A375 (cell line): ENCODE measurements around the gene NOXO1. TPM values are rescaled to one million over a fixed set of nuclear protein-coding genes. Genes with fewer than 3 reads are reported as not detected.

Experiments used
- small RNA-seq: library from RNA; depleted of rRNA; stranded (forward); fragments of <200 nt; gene quantifications from one replicate; pipeline ENCODE3, GENCODE V24; 2014
- total RNA-seq: library from RNA; depleted of rRNA; stranded (reverse); fragments of >200 nt; shearing (Covaris generic); gene quantifications from 2 replicates; pipeline ENCODE4 v1.2.3, GENCODE V29; 2014; rRNA removed

The NOXO1 gene
- total RNA-seq, result 0.23 TPM in 1 of 2 replicates, not detected in the other

GRCh38 chr16:1981398-1981836 is at the start of gene NOXO1:
Gene NOXO1 (minus strand): TSS chr16:1981469. CDS start chr16:1981179, 290 bp downstream.

DNA sequence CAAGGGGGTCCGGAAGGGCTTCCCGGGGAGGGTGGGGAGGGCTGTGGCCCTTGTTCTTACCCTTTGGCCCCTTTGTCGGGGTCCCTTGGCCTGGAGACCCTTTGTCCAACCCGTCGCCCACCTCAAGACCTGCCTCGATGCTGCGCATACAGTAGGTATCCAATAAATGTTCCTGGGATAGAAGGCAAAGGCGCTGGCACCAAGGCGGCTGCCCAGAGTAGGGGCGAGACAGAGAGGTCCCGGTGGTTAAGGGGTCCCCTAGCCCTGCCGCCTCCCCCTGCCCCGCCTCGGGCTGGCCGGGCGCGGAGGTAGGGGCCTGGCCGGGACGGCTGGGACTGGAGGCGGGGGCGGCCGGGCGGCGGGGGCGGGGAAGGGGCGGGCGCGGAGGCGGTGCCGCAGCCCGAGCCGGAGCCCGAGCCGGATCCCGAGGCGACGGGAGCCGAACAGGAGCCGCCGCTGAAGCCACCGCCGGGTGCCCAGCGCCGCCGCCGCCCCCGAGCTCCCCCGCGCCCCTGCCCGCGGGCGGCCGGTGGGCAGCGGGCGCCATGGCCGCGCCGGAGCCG is 45.3 kb upstream of the NOXO1 start, which contains the start of gene NHERF2:
NHERF2 (plus strand) TSS at position 442 of the 563 bp plus-strand sequence; CDS start at position 546, 104 bp downstream.

DNA sequence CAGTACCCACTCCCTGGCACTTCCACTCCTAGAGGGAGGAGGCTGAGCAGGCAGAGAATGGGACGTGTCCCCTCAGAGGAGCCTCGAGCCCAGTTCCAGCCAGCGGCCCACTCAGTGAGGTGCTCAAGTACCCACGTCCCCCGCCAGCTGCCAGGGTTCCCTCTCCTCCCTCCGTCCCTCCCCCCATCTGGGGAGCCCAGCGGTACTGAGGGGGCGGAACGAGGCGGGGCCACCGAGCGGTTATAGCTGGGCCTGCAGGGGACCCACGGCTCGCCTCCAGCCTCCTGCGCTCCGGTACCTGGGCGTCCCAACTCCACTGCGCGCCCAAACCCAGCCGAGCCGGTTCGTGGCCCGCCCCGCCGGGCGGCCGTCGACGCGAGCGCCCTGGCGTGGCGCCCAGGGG is 38.2 kb upstream of the NOXO1 start, which contains the start of gene NPW:
NPW (plus strand) TSS at position 268 of the 403 bp plus-strand sequence.

DNA sequence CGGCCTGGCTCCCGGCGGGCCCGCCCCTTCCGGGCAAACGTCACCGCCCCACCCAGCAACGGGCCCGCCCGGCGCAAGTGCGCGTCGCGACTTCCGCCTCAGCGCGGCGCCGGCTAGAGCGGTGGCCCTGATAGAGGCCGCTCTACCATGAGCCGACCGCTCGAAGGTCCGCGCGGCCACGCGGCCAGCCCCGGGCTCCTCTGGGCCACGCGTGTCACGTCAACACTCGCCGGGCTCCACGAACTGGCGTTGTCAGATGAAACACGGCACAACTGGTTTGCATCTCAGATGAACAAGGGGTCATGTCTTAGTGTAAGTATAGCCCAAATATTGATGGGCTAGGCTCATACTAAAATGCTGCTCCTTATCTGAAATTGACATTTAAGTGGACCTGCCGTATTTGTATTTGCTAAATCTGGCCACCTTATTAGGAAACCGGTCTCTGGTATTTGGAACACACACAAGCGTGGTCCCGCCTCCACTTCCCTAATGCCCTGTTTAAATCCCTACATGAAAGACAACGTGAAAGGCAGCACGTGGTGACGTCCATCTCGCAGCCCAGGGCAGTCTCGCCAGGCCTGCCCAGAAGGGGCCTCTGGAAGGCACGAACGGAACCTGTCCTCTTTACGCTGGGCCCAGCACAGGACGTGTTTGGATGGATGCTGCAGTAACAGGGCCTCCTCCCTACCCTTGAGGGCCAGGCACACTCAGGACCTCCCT is 28.7 kb upstream of the NOXO1 start, which contains the start of gene ZNF598:
ZNF598 (minus strand) TSS at position 31 of the 720 bp plus-strand sequence.

DNA sequence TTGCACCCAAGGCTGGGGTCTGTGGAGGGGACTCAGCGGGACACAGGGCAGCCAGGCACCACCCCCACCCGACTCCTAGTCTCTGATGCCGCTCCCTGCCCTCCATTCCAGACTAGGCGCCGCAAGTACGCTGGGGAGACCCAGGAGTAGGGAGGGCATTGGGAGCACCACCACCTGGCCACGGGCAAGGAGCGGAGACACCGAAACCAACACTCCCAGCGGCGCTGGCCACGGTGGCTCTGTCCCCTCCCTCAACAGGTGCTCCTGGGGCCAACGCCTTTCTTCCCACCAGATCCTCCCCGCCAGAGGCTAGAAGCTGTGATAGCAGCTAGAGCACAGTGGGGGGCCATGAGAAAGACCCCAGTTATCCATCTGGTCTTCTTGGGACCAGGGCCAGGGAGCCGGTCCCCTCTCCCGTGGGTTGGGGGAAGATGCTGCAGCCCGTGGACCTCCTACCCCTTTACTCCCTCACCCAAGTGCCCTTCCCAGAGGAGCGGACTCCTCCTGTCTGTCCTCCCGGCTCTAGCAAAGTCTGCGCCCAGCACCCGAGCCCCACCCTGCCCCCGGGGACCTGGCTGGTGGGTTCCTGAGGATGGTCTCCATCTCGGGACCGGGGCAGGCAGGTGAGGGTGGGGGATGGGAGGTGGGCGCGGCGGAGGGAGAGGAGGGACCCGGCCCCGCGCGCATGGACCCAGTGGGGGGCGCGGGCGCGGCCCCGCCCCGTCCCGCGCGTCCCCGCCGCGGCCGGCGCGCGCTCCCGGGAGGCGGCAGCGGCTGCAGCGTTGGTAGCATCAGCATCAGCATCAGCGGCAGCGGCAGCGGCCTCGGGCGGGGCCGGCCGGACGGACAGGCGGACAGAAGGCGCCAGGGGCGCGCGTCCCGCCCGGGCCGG is 8.2 kb upstream of the NOXO1 start, which contains the start of gene SYNGR3:
SYNGR3 (plus strand) TSS at position 762 of the 892 bp plus-strand sequence. CDS start 133 bp downstream, outside the sequence.

GRCh38 chr16:1983544-1984346 is 2.5 kb upstream of the NOXO1 start, which contains the start of gene GFER:
Gene GFER (plus strand): TSS chr16:1984193. CDS start chr16:1984219, 26 bp downstream.

DNA sequence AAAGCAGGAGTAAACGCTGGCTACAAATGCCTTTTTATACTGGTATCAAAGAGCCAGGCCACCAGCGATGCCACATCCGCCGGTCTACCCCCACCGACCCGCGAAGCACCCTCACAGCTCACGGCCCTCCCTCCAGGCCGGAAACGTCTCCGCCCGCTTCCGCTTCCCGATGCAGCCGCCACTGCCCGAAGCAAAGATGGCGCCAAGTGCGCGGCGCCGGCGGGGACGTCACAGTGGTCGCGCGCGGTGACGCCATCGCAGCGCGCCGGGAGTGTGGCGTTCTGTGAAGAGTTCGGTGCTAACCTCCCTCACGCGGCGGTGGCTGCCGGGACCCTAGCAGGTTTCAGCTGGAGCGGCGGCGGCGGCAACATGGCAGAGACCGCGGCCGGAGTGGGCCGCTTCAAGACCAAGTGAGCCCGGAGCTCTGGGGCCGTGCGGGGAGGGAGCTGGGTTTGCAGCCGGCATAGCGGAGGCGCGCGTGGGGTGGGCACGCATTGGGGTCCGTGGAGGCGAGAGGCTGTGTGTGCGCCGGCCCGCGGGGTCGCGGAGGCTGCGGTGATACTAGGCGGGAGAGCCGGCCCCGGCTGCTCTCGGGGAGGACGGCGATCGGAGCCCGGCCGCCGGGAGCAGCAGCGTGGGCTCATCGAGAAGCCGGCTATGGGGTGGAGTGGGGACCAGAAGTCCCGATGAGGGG is 9.3 kb downstream of the NOXO1 start, which contains the start of gene TBL3:
TBL3 (plus strand) TSS at position 258 of the 694 bp plus-strand sequence; CDS start at position 370, 112 bp downstream.

DNA sequence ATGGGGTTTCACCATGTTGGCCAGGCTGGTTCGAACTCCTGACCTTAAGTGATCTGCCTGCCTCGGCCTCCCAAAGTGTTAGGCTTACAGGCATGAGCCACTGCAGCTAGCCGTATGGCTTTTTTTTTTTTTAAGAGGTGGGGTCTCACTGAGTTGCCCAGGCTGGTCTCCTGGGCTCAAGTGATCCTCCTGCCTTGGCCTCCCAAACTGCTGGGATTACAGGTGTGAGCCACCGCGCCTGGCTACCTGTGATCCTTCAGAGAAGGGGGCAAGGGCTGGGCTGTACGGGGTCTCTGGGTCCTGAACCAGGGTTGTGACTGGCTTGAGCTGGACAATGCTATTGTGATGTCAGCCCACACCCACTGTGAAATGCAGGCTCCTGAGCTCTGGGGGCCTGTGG is 14.8 kb downstream of the NOXO1 start, which contains the start of gene RNF151:
RNF151 (plus strand) TSS at position 397 of the 400 bp plus-strand sequence. CDS start 26 bp downstream, outside the sequence.

GRCh38 chr16:1964506-1965395 is 16.5 kb downstream of the NOXO1 start, which contains the start of gene RPS2:
Gene RPS2 (minus strand): TSS chr16:1964826. CDS start chr16:1964625, 201 bp downstream.

DNA sequence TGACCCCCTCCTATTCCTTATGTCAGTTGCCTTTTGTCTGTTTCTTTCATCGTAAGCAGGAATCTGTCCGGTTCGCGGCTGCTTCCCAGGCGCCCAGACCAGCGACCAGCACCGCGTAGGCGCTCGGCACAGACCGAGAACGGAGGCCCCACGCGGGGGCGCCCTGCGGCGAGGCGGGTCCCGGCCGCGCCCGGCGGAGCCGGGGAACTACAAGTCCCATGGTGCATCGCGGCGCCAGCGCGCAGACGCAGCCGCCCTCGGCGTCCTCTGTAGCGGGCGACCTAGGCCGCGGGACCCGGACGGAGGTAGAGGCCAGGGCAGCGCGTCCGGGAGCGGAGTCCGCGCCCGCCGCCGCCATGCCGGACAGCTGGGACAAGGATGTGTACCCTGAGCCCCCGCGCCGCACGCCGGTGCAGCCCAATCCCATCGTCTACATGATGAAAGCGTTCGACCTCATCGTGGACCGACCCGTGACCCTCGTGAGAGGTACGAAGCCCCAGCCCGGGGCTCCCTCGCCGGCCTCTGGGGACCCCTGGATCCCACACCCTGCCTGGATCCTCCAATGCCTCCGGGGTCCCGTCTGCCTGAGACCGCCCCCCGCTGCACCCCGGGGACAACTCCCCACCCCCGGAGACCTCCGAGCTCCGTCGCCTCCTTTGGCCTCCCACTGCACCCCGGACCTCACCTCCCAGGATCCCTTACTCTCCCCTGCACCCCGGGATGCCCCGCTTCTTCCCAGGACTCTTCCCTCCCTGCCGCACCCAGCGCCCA is 21.8 kb downstream of the NOXO1 start, which contains the start of gene NDUFB10:
NDUFB10 (plus strand) TSS at position 270 of the 771 bp plus-strand sequence; CDS start at position 357, 87 bp downstream.

GRCh38 chr16:1942810-1943726 is 38.2 kb downstream of the NOXO1 start, which contains the start of gene MSRB1:
Gene MSRB1 (minus strand): TSS chr16:1943199. CDS start chr16:1943156, 43 bp downstream.

Small RNAs within 50 kb of the gene (small RNA-seq; reads per million reads assigned to genes)
- gene AC005363.2 (not detected), gene RN7SL219P (not detected), gene SNORA10 (not detected), gene SNORA64 (not detected)

Other genes with a start within 250 kb of the NOXO1 start
- gene NME3, start 209.9 kb downstream of the NOXO1 start, total RNA-seq, result 89.3 and 122 TPM in 2 replicates
- 21.4 and 22.7 TPM in 2 replicates for gene EME2, start 208.7 kb downstream of the NOXO1 start, total RNA-seq
- 187 and 223 TPM in 2 replicates for gene MRPS34, start 208.3 kb downstream of the NOXO1 start, total RNA-seq
- gene SPSB3, start 198.9 kb downstream of the NOXO1 start, total RNA-seq, result 51.4 and 57.6 TPM in 2 replicates
- gene NUBP2, start 198.5 kb downstream of the NOXO1 start, total RNA-seq, result 132 and 137 TPM in 2 replicates
- gene IGFALS, start 187.8 kb downstream of the NOXO1 start, total RNA-seq, result 0.29 TPM in 1 of 2 replicates, not detected in the other
- 113 and 133 TPM in 2 replicates for gene HAGH, start 154.6 kb downstream of the NOXO1 start, total RNA-seq
- gene FAHD1, start 154.3 kb downstream of the NOXO1 start, total RNA-seq, result 30.1 and 30.2 TPM in 2 replicates
- not detected in 2 replicates for gene MEIOB, start 109.3 kb downstream of the NOXO1 start, total RNA-seq
- not detected in 2 replicates for gene HS3ST6, start 63.1 kb downstream of the NOXO1 start, total RNA-seq
- 8.5 and 10.2 TPM in 2 replicates for gene MSRB1, start 38.3 kb downstream of the NOXO1 start, total RNA-seq
- not detected in 2 replicates for gene RPL3L, start 26.8 kb downstream of the NOXO1 start, total RNA-seq
- 551 and 557 TPM in 2 replicates for gene NDUFB10, start 21.9 kb downstream of the NOXO1 start, total RNA-seq
- 4,459 and 5,166 TPM in 2 replicates for gene RPS2, start 16.6 kb downstream of the NOXO1 start, total RNA-seq
- not detected in 2 replicates for gene RNF151, start 14.6 kb downstream of the NOXO1 start, total RNA-seq
- gene TBL3, start 9.4 kb downstream of the NOXO1 start, total RNA-seq, result 72.8 and 74.0 TPM in 2 replicates
- gene GFER, start 2.7 kb upstream of the NOXO1 start, total RNA-seq, result 46.0 and 50.1 TPM in 2 replicates
- gene SYNGR3, start 8.5 kb upstream of the NOXO1 start, total RNA-seq, result 1.6 and 2.0 TPM in 2 replicates
- gene ZNF598, start 28.4 kb upstream of the NOXO1 start, total RNA-seq, result 59.6 and 76.5 TPM in 2 replicates
- 1.0 and 1.5 TPM in 2 replicates for gene NPW, start 38.3 kb upstream of the NOXO1 start, total RNA-seq
- gene NHERF2, start 45.4 kb upstream of the NOXO1 start, total RNA-seq, result 113 and 117 TPM in 2 replicates
- 58.6 and 71.2 TPM in 2 replicates for gene NTHL1, start 66.4 kb upstream of the NOXO1 start, total RNA-seq
- 75.3 and 90.4 TPM in 2 replicates for gene TSC2, start 66.5 kb upstream of the NOXO1 start, total RNA-seq
- gene PKD1, start 154.4 kb upstream of the NOXO1 start, total RNA-seq, result 90.3 and 104 TPM in 2 replicates
- gene RAB26, start 167.2 kb upstream of the NOXO1 start, total RNA-seq, result 9.0 and 16.0 TPM in 2 replicates
- gene TRAF7, start 174.3 kb upstream of the NOXO1 start, total RNA-seq, result 71.3 and 72.5 TPM in 2 replicates
- gene CASKIN1, start 215.1 kb upstream of the NOXO1 start, total RNA-seq, result 1.1 and 1.4 TPM in 2 replicates
- 44.6 and 65.4 TPM in 2 replicates for gene MLST8, start 224.0 kb upstream of the NOXO1 start, total RNA-seq
- gene BRICD5, start 229.4 kb upstream of the NOXO1 start, total RNA-seq, result 1.3 and 3.0 TPM in 2 replicates
- gene PGP, start 233.4 kb upstream of the NOXO1 start, total RNA-seq, result 19.2 and 26.6 TPM in 2 replicates
- 40.0 and 47.9 TPM in 2 replicates for gene E4F1, start 242.1 kb upstream of the NOXO1 start, total RNA-seq